ENCODE results near the gene PSORS1C2.
"Not testable (repeated sequence)": the region's sequence is repeated elsewhere in the genome, so short reads cannot be mapped to it uniquely, and the experiment has no call there.

The PSORS1C2 gene

DNA sequence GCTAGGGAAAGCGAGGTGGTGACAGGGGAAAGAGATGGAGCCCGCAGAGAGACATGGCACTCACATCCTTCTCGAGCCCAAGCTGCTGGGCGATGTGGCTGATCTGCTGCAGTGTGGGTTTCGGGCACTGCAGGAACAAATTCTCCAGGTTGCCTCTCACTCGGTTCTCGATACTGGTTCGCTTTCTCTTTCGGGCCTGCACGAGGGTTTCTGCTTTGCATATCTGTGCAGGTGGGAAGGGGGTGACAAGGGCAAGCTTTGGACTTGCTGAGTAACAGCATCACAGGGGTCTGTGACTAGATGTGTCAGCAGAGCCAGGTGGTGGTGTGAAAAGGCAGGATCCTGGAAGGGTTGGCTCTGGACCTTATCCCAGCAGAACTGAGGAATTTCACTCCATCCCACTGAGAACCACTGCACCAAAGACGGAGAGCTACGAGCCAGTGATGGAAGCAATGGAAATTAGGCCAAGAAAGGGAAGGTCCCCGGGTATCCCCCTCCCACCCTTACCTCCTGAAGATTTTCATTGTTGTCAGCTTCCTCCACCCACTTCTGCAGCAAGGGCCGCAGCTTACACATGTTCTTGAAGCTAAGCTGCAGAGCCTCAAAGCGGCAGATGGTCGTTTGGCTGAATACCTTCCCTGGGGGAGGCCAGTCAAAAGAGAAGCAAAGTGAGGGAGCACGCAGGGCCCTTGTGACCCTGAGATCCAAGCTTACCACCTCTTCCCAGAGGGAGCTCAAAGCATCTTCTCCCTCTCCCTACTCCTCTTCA is 26.4 kb upstream of the PSORS1C2 start:
- DNase-seq, result not testable (repeated sequence)

DNA sequence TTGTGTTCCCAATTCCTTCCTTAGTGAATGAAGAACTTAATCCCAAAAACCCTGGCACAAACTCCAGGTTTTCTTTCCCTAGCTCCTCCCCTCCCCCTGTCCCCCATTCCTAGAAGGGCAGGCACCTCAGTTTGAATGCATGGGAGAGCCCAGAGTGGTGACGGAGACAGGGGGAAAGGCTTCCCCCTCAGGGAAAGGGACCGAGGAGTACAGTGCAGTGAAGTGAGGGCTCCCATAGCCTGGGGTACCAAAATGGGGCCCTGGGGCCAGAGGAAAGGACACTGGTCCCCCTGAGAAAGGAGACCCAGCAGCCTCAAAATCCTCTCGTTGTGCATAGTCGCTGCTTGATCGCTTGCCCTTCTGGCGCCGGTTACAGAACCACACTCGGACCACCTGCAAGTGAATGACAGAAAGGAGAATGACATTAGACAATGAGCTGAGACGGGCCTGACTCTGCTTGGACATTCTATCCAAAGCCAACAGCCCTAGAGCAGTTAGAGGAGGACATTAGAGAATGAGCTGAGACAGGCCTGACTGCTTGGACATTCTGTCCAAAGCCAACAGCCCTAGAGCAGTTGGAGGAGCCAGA is 25.7 kb upstream of the PSORS1C2 start:
- not testable (repeated sequence) for DNase-seq

DNA sequence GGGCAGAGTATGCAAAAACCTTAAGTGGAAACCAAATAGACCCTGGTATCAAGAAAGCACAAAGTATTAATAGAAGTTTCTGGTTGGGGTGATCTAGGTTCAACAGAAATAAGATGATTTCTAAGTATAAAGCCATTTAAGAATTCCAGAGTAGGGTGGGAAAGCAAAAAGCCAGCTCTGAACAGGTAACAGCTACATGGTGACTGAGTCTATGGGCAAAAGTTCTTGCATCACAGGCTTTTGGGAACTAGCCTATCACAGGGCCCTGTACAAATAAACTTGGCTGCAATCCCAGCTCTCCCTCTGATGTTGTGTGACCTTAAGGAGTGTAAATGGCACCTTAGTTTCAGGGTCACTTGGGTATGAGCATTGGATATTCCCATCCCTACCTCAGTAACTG is 25.1 kb upstream of the PSORS1C2 start:
- no peak for DNase-seq

DNA sequence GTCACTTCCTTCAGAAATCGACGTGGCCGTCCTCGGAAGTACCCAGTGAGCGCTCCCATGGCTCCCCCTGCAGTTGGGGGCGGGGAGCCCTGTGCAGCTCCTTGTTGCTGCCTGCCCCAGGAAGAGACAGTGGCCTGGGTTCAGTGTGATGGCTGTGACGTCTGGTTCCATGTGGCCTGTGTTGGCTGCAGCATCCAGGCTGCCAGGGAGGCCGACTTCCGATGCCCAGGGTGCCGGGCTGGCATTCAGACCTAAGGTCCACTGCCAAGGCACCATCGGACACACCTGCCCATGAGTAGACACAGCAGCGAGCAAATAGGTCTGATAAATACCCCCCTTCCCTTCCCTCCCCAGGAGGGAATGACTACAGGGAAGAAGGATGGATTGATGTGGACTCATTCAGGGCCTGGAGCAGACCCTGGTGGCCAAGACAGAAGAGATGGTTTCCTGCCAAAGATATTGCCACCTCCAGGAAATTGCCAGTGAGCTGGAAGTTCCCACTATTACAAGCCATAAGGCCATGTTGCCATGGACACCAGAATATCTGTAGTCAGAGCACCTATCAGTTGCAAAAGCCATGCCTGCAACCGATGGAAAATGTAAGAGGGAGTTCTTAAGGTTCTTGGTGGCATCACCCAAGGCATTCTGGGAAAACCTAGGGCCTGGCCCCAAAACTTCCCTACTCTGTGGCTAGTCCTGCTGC is 23.7 kb upstream of the PSORS1C2 start:
- DNase-seq, result peak in 1 of 3 donors; percentile 20

DNA sequence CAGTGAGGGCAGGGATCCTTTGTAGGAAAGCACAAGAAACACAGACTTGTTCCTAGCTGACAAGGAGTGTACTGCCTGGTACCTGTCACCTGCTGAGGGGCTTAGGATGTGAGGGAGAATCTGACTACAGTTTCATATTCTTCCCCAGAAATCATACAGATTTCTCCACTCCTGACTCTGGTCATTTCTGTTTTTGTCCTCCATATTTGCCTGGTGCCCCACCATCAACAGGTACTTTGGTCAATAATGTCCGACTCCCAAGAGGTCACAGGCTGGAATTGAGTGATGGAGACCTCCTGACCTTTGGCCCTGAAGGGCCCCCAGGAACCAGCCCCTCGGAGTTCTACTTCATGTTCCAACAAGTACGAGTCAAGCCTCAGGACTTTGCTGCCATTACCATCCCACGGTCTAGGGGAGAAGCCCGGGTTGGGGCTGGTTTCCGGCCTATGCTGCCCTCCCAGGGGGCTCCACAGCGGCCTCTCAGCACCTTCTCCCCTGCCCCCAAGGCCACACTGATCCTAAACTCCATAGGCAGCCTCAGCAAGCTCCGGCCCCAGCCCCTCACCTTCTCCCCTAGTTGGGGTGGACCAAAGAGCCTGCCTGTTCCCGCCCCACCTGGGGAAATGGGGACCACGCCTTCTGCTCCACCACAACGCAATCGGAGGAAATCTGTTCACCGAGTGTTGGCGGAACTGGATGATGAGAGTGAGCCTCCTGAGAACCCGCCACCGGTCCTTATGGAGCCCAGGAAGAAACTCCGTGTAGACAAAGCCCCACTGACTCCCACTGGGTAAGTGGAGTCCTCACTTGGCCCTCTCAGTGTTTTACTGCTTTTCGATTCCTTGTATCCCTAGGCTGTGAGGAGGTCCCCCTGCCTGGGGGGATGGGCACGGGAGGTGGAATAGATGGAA is 22.6 kb upstream of the PSORS1C2 start:
- no peak for DNase-seq

DNA sequence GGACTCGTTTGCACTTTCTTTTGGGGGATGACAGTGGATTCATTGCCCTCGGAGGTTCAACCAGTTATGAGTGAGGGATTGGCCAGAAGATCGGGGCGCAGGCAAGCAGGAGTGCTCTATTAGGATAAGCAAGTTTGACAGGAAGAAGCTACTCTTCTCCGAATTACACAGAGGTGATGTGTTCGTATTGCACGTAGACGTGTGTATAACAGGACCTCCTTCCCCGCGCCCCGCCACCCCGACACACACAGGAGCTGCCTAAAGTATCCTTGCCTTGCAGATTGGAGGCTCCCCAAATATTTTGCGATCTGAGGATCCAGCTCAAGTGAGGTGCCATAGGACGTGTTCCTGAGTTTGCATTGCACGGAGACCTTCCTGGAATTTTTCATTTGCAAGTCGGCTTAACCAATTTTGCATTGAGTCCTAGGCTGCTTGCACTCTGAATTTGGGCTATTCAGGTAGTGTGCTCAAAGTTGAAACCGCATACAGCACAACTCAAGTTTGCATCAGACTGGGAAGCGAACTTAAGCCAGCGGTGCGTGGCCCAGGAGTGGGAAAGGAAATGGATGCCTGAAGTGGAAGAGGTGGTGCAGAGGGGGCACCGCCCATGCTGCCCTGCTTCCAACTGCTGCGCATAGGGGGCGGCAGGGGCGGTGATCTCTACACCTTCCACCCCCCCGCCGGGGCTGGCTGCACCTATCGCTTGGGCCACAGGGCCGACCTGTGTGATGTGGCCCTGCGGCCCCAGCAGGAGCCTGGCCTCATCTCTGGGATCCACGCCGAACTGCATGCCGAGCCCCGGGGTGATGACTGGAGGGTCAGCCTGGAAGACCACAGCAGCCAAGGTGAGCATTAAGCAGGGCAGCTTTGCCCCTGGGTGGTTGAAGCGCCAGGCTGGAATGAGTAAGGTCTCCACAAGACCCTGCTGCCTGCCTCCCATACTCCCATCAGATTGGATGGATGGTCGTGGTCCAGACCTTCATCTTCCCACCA is 20.3 kb upstream of the PSORS1C2 start:
- peak in 1 of 3 donors; percentile 12 for DNase-seq

DNA sequence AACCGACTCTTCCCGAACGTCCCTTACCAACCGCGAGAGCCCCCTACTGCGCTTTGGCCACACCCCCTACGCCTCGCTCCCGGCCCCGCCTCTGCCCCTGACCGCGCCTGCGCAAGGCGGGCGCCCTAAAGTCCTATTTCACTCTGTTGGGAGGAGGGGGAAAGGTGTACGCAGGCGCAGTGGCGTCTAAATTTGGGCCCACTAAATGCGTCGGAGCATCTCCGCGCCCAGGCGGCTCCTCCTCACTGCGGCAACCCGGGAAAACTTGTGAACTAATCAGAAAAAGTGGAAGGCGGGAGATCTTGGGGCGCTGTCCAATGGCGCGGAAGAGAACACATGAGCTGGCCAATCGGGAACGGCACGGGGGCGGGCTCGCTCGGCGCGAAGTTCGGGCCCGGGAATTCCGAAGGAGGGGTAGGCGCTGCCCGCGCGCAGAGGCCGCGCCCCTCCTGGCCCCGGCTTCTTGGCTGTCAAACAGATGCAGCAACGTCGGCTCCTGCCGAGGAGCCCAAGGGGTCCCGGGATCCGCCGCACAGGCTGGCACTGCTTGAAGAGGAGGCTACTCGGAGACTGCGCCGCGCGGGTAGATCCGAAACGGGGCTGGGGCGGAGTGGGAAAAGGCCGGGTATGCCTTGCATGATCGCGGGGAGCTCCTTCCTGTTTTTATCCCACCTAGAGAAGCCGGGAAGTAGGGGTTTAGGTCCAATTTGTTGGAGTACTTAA is 19.4 kb upstream of the PSORS1C2 start, which contains the start of gene TCF19:
Gene TCF19, plus strand, starts transcription at position 450 of the 723 bp plus-strand sequence. CDS start 881 bp downstream, outside the sequence.
- DNase-seq, result peak; percentile 99 to 100 (median 100)

DNA sequence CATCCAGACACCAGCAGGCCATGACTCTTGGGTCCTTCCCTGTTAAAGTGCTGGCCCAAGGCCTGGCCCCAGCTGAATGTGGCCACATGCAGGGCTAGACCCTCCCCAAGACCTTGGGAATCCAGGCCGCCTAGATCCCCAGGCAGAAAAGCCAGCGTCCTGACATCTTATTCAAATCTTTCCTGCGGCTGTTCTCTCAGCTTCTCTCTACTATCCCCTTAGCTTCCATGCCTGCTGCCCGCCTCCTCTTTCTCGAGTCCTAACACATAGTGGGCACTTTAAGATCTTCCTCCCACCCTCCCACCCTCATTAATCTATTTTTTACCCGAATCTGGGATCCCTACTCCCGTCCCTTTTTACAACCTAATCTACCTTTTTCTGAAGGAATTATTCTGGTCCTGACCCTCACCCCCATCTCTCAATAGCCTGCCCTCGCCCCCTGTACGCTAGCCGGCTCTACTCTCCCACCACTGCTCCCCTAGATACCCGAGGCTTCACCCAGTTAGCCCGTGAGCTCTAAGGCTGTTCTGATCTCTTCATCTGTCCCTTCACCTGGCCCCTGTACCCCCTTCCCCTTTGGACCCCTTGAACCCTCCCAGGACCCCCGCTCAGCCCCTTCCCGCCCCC is 18.8 kb upstream of the PSORS1C2 start, which contains the start of gene CCHCR1:
Gene CCHCR1, minus strand, starts transcription at position 290 of the 627 bp plus-strand sequence. Its CDS starts 202 bp downstream, at position 88.
- DNase-seq, result no peak

DNA sequence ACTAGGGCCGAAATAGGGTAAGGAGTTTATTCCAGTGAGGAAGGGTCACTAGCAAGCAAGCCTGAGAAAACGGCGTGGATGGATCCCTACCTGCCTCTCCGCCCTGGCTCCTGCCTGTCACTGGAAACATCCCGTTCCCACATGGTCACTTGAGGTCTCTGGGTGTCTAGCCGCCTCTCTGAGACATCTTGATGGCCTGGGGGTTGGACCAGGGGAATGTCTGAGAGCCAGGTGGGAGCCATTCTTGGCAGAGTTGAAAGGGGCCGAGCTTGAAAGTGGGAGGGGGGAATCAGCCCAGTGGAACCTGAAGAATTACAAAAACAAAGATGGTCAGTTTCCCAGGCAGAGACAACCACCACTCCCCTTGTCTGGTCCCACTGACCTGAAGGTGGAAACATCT is 17.8 kb upstream of the PSORS1C2 start:
- no peak for DNase-seq

DNA sequence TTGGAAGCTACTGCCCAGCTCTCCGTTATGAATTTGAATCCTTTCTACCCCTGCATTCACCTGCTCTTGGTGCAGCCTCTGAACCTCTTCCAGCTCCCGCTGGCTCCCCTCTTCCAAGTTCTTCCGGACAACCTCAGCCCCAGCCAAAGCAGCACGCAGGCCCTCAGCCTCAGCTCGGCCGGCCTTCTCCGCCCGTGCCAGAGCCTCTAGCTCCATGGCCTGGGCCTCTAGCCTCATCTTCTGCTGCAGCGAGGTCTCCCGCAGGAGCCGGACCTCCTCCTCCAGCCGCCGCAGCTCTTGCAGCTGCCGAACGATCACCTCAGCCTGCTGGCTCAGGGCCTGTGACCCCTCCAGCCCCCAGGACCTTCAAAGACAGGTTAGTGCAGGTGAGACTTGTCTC is 15.6 kb upstream of the PSORS1C2 start:
- DNase-seq, result no peak

DNA sequence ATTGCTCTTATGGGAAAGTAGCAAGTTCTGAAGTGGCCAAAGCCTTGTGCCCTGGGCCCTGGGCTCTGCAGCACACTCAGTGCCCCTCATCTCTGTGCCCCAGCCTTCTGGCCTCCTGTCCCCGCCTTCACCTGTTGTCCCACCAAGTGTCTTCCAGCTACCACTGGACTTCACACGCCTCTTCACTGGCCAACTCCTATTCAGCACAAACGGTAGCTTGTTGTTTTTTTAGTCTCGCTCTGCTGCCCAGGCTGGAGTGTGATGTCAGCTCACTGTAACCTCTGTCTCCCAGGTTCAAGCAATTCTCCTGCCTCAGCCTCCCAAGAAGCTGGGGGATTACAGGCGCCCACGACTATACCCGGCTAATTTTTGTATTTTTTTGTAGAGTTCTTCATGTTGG is 13.9 kb upstream of the PSORS1C2 start:
- no peak for DNase-seq

DNA sequence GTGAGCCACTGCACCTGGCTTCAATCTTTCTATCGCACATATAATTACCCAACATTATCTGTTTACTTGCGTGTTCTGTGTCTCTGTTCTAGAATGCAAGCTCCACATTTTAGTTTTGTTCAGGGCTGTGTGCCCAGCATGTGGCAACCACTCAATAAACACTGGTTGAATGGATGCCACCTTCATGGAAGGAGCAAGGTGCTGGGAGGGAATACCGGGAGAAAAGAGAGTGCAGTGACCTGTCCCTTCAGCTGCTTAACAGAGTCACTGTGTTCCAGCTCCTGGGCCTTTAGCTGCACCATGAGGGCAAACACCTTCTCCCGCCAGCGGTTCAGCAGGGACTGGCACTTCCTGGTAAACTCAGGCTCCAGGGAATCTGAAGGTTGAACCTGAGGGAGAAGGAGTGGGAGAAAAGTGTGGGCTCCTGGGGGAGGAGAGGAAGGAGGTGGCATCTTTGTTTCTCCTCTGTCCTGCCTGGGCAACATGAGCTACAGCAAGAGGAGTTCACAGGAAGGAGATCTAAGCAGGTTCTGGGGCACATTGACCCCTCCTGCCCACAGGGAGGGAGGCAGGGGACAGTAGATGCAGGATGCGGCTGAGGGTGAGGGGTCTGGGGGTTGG is 11.1 kb upstream of the PSORS1C2 start:
- DNase-seq, result no peak

DNA sequence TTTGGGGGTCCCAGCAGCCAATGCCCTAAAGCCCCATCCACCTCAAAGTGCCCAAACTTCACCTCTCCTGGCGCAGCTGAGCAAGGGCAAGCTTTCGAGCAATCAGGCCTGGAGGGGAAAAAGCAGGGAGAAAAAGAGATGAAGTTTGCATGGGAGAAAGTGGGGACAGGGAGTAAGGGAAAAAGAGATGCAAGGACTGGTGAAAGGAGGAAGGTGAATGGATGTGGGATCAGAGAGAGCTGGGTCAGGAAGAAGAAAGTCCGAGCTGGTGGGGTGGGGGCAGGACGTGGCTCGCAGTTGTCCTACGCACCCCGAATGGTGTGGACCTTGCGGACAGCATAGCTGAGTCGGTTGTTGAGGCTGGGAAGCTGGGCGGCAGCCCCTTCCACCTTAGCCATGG is 6.5 kb upstream of the PSORS1C2 start:
- no peak for DNase-seq

DNA sequence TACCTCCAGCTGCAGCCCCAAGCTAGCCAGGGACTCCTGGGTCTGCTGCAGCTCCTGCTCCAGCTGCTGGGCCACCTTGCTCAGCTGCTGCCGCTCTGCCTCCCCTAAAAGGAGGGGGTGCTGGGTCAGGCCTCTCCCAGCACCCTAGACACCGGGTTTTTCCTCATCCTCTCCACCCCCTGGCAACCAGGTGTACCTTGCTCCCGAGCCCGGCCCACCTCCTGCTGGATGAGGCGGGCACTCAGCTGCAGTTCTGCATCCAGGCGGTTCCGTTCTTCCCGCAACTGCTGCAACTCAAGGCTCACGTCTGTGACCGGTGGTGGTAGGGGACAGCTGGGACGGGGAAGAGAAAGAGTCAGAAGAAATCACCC is 6.1 kb upstream of the PSORS1C2 start:
- no peak for DNase-seq

DNA sequence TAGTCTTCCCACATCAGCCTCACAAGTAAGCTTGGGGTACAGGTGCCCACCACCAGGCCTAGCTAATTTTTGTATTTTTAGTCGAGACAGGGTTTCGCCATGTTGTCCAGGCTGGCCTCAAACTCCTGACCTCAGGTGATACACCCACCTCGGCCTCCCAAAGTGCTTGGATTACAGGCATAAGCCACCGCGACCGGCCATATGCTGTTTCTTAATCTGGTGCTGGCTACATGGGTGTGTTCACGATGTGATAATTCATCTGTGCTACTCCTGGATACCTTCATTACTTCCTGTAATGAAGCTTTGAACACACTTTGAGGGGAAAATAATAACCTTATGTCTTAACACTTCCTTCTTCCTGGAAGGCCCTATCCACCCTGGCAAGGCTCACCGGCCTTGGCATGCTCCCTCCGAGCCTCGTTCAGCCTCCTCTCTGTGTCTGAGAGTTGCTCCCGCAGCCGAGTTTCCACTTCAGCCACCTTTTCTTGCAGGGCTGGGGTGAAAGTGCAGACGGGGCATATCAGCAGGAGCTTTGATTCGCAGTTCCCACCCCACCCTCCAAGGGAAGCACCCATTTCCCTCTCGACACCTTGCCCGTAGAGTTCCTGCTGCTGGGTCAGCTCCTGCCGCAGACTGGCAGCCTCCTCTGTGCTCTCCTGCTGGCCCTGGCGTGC is 5.6 kb upstream of the PSORS1C2 start:
- DNase-seq, result no peak

DNA sequence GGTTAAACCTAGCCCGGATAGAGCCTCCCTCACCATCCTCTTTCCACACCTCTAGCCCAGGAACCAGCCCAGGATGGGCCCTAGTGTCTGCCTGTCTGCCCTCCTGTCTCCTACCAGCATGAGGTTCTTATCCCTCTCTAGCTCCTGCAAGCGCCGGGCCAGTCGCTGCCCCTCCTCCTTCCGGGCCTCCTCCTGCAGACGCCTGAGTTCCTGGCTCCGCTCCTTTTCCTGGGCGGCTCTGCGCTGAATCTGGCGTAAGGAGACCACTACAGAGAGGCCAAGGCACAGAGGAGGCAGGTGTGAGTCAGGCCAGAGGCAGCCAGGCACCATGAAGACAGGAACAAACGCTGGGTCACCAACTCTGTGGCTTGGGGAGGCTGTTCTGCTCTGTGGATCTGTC is 4.3 kb upstream of the PSORS1C2 start:
- no peak for DNase-seq

DNA sequence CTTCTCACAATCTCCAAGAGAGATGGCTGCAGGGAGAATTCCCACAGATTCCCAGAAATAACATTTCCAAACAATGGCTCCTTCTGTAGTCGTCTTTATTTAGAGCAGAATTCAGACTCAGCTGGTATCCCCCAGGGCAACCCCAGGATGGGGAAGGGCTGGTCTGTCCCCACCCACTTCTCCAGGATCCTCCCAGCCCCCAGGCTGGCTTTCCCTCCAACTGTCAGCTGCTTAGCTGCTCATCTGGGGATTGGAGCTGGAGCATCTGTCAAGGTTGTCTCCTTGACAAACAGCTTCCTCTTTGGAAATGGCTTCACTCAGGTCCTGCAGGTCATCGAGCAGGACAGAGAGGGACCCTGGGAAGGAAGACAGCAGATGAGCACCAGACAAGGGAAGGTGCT is 3.5 kb upstream of the PSORS1C2 start:
- DNase-seq, result peak in 2 of 3 donors; percentile 36 to 51

DNA sequence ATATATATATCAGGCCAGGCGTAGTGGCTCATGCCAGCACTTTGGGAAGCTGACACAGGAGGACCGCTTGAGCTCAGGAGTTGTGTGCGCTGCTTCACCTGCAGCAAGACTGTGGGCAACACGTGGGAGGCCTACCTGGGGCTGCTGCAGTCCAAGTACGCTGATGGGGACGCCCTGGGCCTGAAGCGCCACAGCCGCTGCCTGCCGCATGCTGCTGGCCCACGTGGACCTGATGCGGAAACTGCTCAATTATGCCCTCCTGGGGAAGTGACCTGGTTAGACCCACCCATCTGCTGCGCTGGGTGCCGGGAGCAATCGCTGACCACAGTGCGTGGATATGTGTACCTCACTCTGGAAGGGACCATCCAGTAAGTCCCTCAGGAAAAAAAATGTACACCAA is 1.8 kb upstream of the PSORS1C2 start:
- DNase-seq, result no peak

DNA sequence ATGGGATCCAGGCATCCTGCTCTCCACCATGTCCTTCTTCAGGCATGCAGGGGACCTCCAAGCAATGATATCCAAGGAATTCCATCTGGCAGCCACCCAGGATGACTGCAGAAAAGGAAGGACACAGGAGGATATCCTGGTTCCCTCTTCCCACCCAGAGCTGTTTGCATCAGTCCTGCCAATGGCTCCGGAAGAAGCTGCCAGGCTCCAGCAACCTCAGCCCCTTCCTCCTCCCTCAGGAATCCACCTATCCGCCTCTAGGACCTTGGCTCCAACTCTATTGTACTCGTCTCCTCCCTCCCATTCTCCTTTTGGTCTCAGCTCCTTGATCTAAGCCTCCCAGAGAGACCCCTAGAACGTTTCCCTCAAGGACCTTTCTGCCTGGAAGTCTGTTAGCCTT is 733 bp upstream of the PSORS1C2 start:
- no peak for DNase-seq

All from suppressor macrophage treated with lipopolysaccharide for 1 hour (primary cell).